GM13976 (cell line): ENCODE results near the gene RNF220.

Source experiments
- DNase-seq: peaks from one replicate; pipeline ENCODE4 v3.0.0; 2012; ENCODE audit warnings: low spot score
- CTCF ChIP-seq: IDR thresholded peaks from 2 replicates; pipeline ENCODE4 v1.5.1; 2012; ENCODE audit warnings: borderline replicate concordance, mild to moderate bottlenecking; ENCODE audit not compliant: insufficient read depth; ENCODE audit errors: extremely low read depth, missing control alignments, control extremely low read depth
- in situ Hi-C: fragments of 300-500 bp; cut with MboI; formaldehyde crosslinking; loops from one replicate; pipeline ENCODE4 v1.12.0; 2022; ENCODE audit warnings: low sequenced_read_pairs, mixed read lengths, inconsistent platforms; ENCODE audit not compliant: unreplicated experiment

The RNF220 gene

GRCh38 chr1:44367944-44368343 lies 37.1 kb upstream of the RNF220 start:
- in situ Hi-C loops: no loop called here
- no peak for TF ChIP-seq CTCF

GRCh38 chr1:44368471-44369151 lies 36.4 kb upstream of the RNF220 start:
- TF ChIP-seq CTCF: no peak
- in situ Hi-C loops: no loop called here
- no peak for DNase-seq

More at GRCh38 chr1:44367944-44368343, 37.1 kb upstream of the RNF220 start:
- DNase-seq: no peak

- in situ Hi-C loops: loop anchor here (10.0 kb wide), 1 partner anchor 224 kb away; no protein-coding TSS in a partner anchor
- no peak for DNase-seq
- no peak for TF ChIP-seq CTCF
These were observed 33.8 kb upstream of the RNF220 start for GRCh38 chr1:44371206-44371605.

GRCh38 chr1:44375547-44375946 lies 29.5 kb upstream of the RNF220 start:
- TF ChIP-seq CTCF: no peak
- DNase-seq: no peak
- in situ Hi-C loops: loop anchor here (10.0 kb wide), 1 partner anchor 219 kb away; no protein-coding TSS in a partner anchor

GRCh38 chr1:44377925-44378784 lies 26.9 kb upstream of the RNF220 start:
- peak; percentile 56 for DNase-seq
- TF ChIP-seq CTCF: peak; percentile 50
- in situ Hi-C loops: loop anchor here (10.0 kb wide), 1 partner anchor 217 kb away; no protein-coding TSS in a partner anchor

GRCh38 chr1:44380666-44381177 lies 24.3 kb upstream of the RNF220 start:
- no peak for DNase-seq
- no peak for TF ChIP-seq CTCF
- in situ Hi-C loops: no loop called here
